HCT116 (cell line): ENCODE data around the gene ZNF382. TPM values are rescaled to one million over a fixed set of nuclear protein-coding genes. Genes with fewer than 3 reads are reported as not detected.

ENCODE experiments used
- ATAC-seq: fragments of 200-7000 bp; cut with Tn5 transposase; 2 replicates; pipeline ENCODE4 v1.9.1; 2020; ENCODE audit warnings: mild to moderate bottlenecking, moderate library complexity
- BruUV-seq: library from RNA; stranded (reverse); fragments of 400-500 nt; replicated peaks from 2 replicates; lab custom pipeline; 2021; lab: Mats Ljungman, UMichigan
- CTCF ChIA-PET: fragments of 300-600 bp; sonication (Branson Sonifier 250); formaldehyde crosslinking; loops from one replicate; lab custom pipeline; 2021; ENCODE audit warnings: antibody characterized with exemption; lab: Charles Lee
- POLR2A ChIA-PET: fragments of 300-600, 350-600 bp; sonication (Branson Sonifier 250); formaldehyde crosslinking; loops from one replicate; lab custom pipeline; 2021; ENCODE audit warnings: antibody characterized with exemption; lab: Charles Lee
- RAD21 ChIA-PET, 2 experiments: fragments of 300-600 bp; sonication (Branson Sonifier 250); formaldehyde crosslinking; loops; one replicate each; lab custom pipeline; 2023; ENCODE audit warnings: low total read pairs in 2 of 2; ENCODE audit not compliant: uncharacterized antibody in 2 of 2, unreplicated experiment in 2 of 2, low non-redundant PET in 1 of 2; lab: Charles Lee
- DNase-seq: peaks from one replicate; pipeline ENCODE4 v3.0.0-alpha.2; 2010; ENCODE audit warnings: low read depth, low spot score
- H2AFZ ChIP-seq: fragments of 200-600 bp; shearing (Covaris generic), sonication (generic); 2 replicates; pipeline ENCODE4 v1.6.1; 2017; ENCODE audit warnings: low read depth, mixed run types, mixed read lengths, antibody characterized with exemption, low read length; ENCODE audit not compliant: poor library complexity, severe bottlenecking
- H3K27ac ChIP-seq: 2 replicates; pipeline ENCODE4 v1.5.1; 2012; ENCODE audit warnings: low read depth, low read length
- H3K27me3 ChIP-seq: fragments of 200-600 bp; sonication (generic); 2 replicates; pipeline ENCODE4 v1.6.1; 2016; ENCODE audit warnings: mixed run types, low read length, mixed read lengths; ENCODE audit not compliant: insufficient read depth
- H3K36me3 ChIP-seq, 2 experiments: fragments of 200-500 bp in 1 of 2; fragments of 200-600 bp in 1 of 2; sonication (Bioruptor generic) in 1 of 2; sonication (generic) in 1 of 2; 2 replicates each; pipeline versions ENCODE4 v1.5.1 to v1.6.1; 2014 to 2016; ENCODE audit warnings: low read length in 2 of 2, inconsistent platforms in 1 of 2, mixed read lengths in 1 of 2, mixed run types in 1 of 2; ENCODE audit not compliant: insufficient read depth in 2 of 2, control insufficient read depth in 1 of 2
- H3K4me1 ChIP-seq, 2 experiments: fragments of 200-600 bp in 1 of 2; sonication (generic) in 1 of 2; 2 replicates each; pipeline versions ENCODE4 v1.5.1 to v1.6.1; 2012 to 2017; ENCODE audit warnings: low read length in 2 of 2, inconsistent platforms in 1 of 2, mild to moderate bottlenecking in 1 of 2, mixed read lengths in 1 of 2, mixed run types in 1 of 2, moderate library complexity in 1 of 2; ENCODE audit not compliant: insufficient read depth in 2 of 2, control insufficient read depth in 1 of 2
- H3K4me2 ChIP-seq: fragments of 200-600 bp; sonication (generic); 2 replicates; pipeline ENCODE4 v1.6.1; 2017; ENCODE audit warnings: mixed run types, low read length, mixed read lengths
- H3K4me3 ChIP-seq, 2 experiments: fragments of 200-600 bp in 1 of 2; sonication (generic) in 1 of 2; replicated peaks in 1 of 2; 2 replicates each; pipeline ENCODE4 v1.5.1; 2011 to 2016; ENCODE audit warnings: low read length in 2 of 2, control low read depth in 1 of 2, low read depth in 1 of 2, mild to moderate bottlenecking in 1 of 2, mixed read lengths in 1 of 2, mixed run types in 1 of 2
- H3K79me2 ChIP-seq: fragments of 200-600 bp; sonication (generic); 2 replicates; pipeline ENCODE4 v1.6.1; 2017; ENCODE audit warnings: mild to moderate bottlenecking, mixed run types, low read length, moderate library complexity, mixed read lengths; ENCODE audit not compliant: insufficient read depth
- H3K9ac ChIP-seq: fragments of 200-600 bp; sonication (generic); 2 replicates; pipeline ENCODE4 v1.6.1; 2016; ENCODE audit warnings: low read length, mixed read lengths
- H3K9me2 ChIP-seq: fragments of 200-600 bp; sonication (generic), shearing (Covaris generic); 2 replicates; pipeline ENCODE4 v1.6.1; 2017; ENCODE audit warnings: mixed run types, mild to moderate bottlenecking, moderate library complexity; ENCODE audit not compliant: insufficient read depth
- H3K9me3 ChIP-seq, 2 experiments: fragments of 200-500 bp in 1 of 2; fragments of 200-600 bp in 1 of 2; sonication (Bioruptor generic) in 1 of 2; sonication (generic) in 1 of 2; 2 replicates each; pipeline ENCODE4 v1.6.1; 2014 to 2017; ENCODE audit warnings: low read length in 2 of 2, mixed read lengths in 2 of 2, inconsistent platforms in 1 of 2, low read depth in 1 of 2, mild to moderate bottlenecking in 1 of 2, mixed run types in 1 of 2, moderate library complexity in 1 of 2; ENCODE audit not compliant: control insufficient read depth in 1 of 2, insufficient read depth in 1 of 2
- H4K20me1 ChIP-seq: fragments of 200-600 bp; sonication (generic), shearing (Covaris generic); 2 replicates; pipeline ENCODE4 v1.6.1; 2017; ENCODE audit warnings: mixed run types, mild to moderate bottlenecking, moderate library complexity; ENCODE audit not compliant: insufficient read depth
- ELF1 ChIP-seq: IDR thresholded peaks from 2 replicates; pipeline ENCODE4 v1.6.1; 2012; ENCODE audit warnings: low read depth, borderline replicate concordance
- EZH2 ChIP-seq: fragments of 200-600 bp; sonication (generic); IDR thresholded peaks from 2 replicates; pipeline ENCODE4 v1.6.1; 2017; ENCODE audit warnings: antibody characterized with exemption, mixed run types
- EZH2phosphoT487 ChIP-seq: fragments of 200-600 bp; IDR thresholded peaks from 2 replicates; pipeline ENCODE4 v1.6.1; 2018; ENCODE audit warnings: antibody characterized with exemption, borderline replicate concordance
- POLR2AphosphoS5 ChIP-seq: IDR thresholded peaks from 2 replicates; pipeline ENCODE4 v1.6.1; 2011; ENCODE audit warnings: mild to moderate bottlenecking, low read depth, low read length, moderate library complexity
- SP1 ChIP-seq: IDR thresholded peaks from 2 replicates; pipeline ENCODE4 v1.6.1; 2012; ENCODE audit warnings: low read depth
- TCF7L2 ChIP-seq: IDR thresholded peaks from 2 replicates; pipeline ENCODE4 v1.7.0; 2011; ENCODE audit warnings: borderline replicate concordance, inconsistent platforms; ENCODE audit not compliant: insufficient read depth, insufficient read length; ENCODE audit errors: extremely low read depth
- ZFX ChIP-seq: fragments of 450-650 bp; IDR thresholded peaks from 2 replicates; pipeline ENCODE4 v1.6.1; 2017
- intact Hi-C: fragments of 100-400 bp; cut with micrococcal nuclease; formaldehyde crosslinking; loops from 2 replicates; pipeline ENCODE4 v1.10.0; 2022
- total RNA-seq: library from RNA; stranded (reverse); gene quantifications from one replicate; pipeline ENCODE4 v1.2.1, GENCODE V29; 2021; ENCODE audit not compliant: unreplicated experiment
- TF ChIP-seq, protein P1 (sequence below): IDR thresholded peaks from 2 replicates; pipeline ENCODE4 v1.6.1; 2012; ENCODE audit warnings: low read depth
- TF ChIP-seq, protein P2 (sequence below): IDR thresholded peaks from 2 replicates; pipeline ENCODE4 v1.6.1; 2012
- TF ChIP-seq, protein P3 (sequence below): IDR thresholded peaks from 2 replicates; pipeline ENCODE4 v1.6.1; 2011; ENCODE audit warnings: mild to moderate bottlenecking, low read length, moderate library complexity; ENCODE audit not compliant: insufficient replicate concordance; ENCODE audit errors: extremely low read depth

Gene ZNF382
- total RNA-seq, 1 experiment from 2014 or later: not detected

DNA sequence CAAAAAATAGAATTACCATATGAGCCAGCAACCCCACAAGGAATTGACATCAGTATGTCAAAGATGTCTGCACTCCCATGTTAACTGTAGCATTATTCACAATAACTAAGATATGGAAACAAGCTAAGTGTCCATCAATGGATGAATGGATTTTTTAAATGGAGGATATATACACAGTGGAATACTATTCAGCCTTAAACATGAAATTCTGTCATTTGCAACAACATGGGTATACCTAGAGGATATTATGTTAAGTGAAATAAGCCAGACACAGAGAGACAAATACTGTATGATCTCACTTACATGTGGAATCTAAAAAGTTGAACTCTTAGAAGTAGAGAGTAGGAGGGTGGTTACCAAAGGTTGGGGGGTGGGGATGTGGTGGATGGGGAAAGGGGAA, 74.3 kb downstream of the ZNF382 start:
- no peak for ATAC-seq
- Histone ChIP-seq H3K9ac (no peak overlapping the region), H2AFZ (no peak overlapping the region), H4K20me1 (no peaks in the 10 kb centered on the region), H3K79me2 (no peaks in the 10 kb centered on the region), H3K9me2 (no peaks in the 10 kb centered on the region), H3K36me3 (no peaks in the 10 kb centered on the region), H3K4me3 (no peak overlapping the region), H3K4me1 (no peaks in the 10 kb centered on the region), H3K27me3 (no peaks in the 10 kb centered on the region), H3K27ac (no peak overlapping the region), H3K4me2 (no peak overlapping the region), H3K9me3 (peaks cover 9 to 11% of the 10 kb centered on the region in 2 experiments; a peak in 2 of 4 replicates)
- TF ChIP-seq EZH2 (no peak), EZH2phosphoT487 (no peak), TCF7L2 (no peak), POLR2AphosphoS5 (no peak), ELF1 (no peak), SP1 (no peak), ZFX (no peak)
- TF ChIP-seq, protein P1, sequence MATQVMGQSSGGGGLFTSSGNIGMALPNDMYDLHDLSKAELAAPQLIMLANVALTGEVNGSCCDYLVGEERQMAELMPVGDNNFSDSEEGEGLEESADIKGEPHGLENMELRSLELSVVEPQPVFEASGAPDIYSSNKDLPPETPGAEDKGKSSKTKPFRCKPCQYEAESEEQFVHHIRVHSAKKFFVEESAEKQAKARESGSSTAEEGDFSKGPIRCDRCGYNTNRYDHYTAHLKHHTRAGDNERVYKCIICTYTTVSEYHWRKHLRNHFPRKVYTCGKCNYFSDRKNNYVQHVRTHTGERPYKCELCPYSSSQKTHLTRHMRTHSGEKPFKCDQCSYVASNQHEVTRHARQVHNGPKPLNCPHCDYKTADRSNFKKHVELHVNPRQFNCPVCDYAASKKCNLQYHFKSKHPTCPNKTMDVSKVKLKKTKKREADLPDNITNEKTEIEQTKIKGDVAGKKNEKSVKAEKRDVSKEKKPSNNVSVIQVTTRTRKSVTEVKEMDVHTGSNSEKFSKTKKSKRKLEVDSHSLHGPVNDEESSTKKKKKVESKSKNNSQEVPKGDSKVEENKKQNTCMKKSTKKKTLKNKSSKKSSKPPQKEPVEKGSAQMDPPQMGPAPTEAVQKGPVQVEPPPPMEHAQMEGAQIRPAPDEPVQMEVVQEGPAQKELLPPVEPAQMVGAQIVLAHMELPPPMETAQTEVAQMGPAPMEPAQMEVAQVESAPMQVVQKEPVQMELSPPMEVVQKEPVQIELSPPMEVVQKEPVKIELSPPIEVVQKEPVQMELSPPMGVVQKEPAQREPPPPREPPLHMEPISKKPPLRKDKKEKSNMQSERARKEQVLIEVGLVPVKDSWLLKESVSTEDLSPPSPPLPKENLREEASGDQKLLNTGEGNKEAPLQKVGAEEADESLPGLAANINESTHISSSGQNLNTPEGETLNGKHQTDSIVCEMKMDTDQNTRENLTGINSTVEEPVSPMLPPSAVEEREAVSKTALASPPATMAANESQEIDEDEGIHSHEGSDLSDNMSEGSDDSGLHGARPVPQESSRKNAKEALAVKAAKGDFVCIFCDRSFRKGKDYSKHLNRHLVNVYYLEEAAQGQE: no peak
- TF ChIP-seq, protein P2, sequence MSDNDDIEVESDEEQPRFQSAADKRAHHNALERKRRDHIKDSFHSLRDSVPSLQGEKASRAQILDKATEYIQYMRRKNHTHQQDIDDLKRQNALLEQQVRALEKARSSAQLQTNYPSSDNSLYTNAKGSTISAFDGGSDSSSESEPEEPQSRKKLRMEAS: no peak
- TF ChIP-seq, protein P3, sequence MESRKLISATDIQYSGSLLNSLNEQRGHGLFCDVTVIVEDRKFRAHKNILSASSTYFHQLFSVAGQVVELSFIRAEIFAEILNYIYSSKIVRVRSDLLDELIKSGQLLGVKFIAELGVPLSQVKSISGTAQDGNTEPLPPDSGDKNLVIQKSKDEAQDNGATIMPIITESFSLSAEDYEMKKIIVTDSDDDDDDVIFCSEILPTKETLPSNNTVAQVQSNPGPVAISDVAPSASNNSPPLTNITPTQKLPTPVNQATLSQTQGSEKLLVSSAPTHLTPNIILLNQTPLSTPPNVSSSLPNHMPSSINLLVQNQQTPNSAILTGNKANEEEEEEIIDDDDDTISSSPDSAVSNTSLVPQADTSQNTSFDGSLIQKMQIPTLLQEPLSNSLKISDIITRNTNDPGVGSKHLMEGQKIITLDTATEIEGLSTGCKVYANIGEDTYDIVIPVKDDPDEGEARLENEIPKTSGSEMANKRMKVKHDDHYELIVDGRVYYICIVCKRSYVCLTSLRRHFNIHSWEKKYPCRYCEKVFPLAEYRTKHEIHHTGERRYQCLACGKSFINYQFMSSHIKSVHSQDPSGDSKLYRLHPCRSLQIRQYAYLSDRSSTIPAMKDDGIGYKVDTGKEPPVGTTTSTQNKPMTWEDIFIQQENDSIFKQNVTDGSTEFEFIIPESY: no peak
- intact Hi-C loops: no loop called here
- ChIA-PET RAD21 (no interaction called here), POLR2A (no interaction called here), CTCF (no interaction called here)
- no peak for DNase-seq
- BruUV-seq: no TSS peak

Other genes with a start within 250 kb of the ZNF382 start
- gene ZFP14, start 226.1 kb upstream of the ZNF382 start, total RNA-seq: 2.8 TPM
- not detected for gene ZFP82, start 186.7 kb upstream of the ZNF382 start, total RNA-seq
- 6.4 TPM for gene ZNF566, start 115.8 kb upstream of the ZNF382 start, total RNA-seq
- 0.07 TPM for gene ZNF260, start 77.0 kb upstream of the ZNF382 start, total RNA-seq
- gene ZNF529, start 32.0 kb upstream of the ZNF382 start, total RNA-seq: 0.30 TPM
- gene ZNF461, start 61.5 kb downstream of the ZNF382 start, total RNA-seq: 0.34 TPM
- 5.6 TPM for gene ZNF567, start 82.3 kb downstream of the ZNF382 start, total RNA-seq
- 1.4 TPM for gene ZNF850, start 167.5 kb downstream of the ZNF382 start, total RNA-seq
- 0.32 TPM for gene ZNF790, start 233.1 kb downstream of the ZNF382 start, total RNA-seq
- gene ZNF345, start 245.6 kb downstream of the ZNF382 start, total RNA-seq: not detected